ENCODE data around the gene STARD10. TPM values are rescaled to one million over a fixed set of nuclear protein-coding genes. Genes with fewer than 3 reads are reported as not detected.
A peak's percentile ranks its signal among the peaks of the same experiment; 100 is the strongest.

STARD10 gene
- total and polyA plus RNA-seq, 2 experiments from 2014 or later = 16.6 to 20.5 TPM

DNA sequence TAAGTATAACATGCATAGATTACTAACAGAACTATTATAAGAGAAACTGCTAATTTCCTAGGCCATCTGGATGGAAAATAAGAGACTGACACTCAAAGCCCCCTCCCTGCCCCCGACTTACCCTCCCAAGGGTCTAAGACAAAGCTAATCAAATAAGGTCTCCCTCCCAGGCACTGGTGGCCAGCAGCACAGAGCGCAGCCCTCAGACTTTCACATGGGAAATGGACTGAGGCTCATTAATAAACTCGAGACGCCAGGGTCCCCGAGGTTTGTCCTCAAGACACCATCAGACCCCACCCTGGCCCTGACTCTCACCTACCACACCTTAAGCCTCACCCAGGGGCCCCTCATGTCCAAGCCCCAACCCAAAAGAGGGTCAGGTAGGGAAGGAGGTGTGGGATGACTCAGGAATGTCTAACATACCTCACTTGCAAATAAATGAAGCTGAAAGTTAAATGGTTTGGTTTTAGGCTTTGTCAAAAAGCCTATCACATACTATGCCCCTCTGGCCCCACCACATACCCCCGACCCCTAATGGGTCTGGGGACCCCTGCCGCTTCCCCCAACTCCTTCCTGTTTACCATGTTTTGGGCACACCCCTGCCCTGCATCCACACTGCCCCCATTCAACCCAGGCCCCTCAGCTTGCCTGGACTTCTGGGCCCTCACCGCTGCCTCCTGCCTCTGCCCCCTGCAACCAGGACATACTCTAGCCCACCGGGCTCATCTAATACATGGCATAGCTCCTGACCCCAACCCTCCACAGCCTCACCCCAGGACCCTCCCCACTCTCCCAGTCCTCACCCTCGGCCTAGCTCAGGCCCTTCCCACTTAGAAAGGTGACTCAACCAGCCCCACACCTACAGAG is 53.1 kb downstream of the STARD10 start:
- peaks cover 12% of the 10 kb centered on the region for H4K20me1 ChIP-seq (replicated peaks; ENCODE audit: insufficient read depth)
- Mint-ChIP-seq H3K4me3 (peak overlapping the region; percentile 35; the same call in 2 of the 3 replicates), H3K27ac (peak overlapping the region; percentile 96), H3K27me3 (ENCODE audit: insufficient read depth, low read depth, poor library complexity) (peaks cover 8% of the 10 kb centered on the region), H3K4me1 (peaks cover 62% of the 10 kb centered on the region), H3K36me3 (ENCODE audit: low read depth) (no peaks in the 10 kb centered on the region; the same call in 1 of the 3 replicates), H3K9me3 (no peaks in the 10 kb centered on the region)
- peak overlapping the region; percentile 92 for H3K27ac ChIP-seq (ENCODE audit: low read depth)
- peak overlapping the region; percentile 66 for H3K4me2 ChIP-seq
- peaks cover 40% of the 10 kb centered on the region for H3K4me1 ChIP-seq (ENCODE audit: insufficient read depth)
- H3K36me3 ChIP-seq (ENCODE audit: insufficient read depth) = no peaks in the 10 kb centered on the region
- H3K4me3 ChIP-seq = peak overlapping the region; percentile 17; the same call in 1 of the 2 replicates
- peaks cover 77% of the 10 kb centered on the region for H3K79me2 ChIP-seq (replicated peaks; ENCODE audit: insufficient read depth)
- peak; percentile 23 for ATAC-seq
- no peak for TF ChIP-seq JUNB (IDR thresholded peaks at IDR 0.05; ENCODE audit: unreplicated experiment)
- no peak for TF ChIP-seq CREB1 (CRISPR knock-in tag; IDR thresholded peaks at IDR 0.05; ENCODE audit: low read depth)
- no peak for TF ChIP-seq ZNF331 (CRISPR knock-in tag; IDR thresholded peaks at IDR 0.05; ENCODE audit: low read depth)
- TF ChIP-seq, protein P1, sequence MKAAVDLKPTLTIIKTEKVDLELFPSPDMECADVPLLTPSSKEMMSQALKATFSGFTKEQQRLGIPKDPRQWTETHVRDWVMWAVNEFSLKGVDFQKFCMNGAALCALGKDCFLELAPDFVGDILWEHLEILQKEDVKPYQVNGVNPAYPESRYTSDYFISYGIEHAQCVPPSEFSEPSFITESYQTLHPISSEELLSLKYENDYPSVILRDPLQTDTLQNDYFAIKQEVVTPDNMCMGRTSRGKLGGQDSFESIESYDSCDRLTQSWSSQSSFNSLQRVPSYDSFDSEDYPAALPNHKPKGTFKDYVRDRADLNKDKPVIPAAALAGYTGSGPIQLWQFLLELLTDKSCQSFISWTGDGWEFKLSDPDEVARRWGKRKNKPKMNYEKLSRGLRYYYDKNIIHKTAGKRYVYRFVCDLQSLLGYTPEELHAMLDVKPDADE (IDR thresholded peaks at IDR 0.05) = no peak
- no peak for TF ChIP-seq EZH2 (IDR thresholded peaks at IDR 0.05; ENCODE audit: low read depth, unreplicated experiment)
- TF ChIP-seq, protein P2, sequence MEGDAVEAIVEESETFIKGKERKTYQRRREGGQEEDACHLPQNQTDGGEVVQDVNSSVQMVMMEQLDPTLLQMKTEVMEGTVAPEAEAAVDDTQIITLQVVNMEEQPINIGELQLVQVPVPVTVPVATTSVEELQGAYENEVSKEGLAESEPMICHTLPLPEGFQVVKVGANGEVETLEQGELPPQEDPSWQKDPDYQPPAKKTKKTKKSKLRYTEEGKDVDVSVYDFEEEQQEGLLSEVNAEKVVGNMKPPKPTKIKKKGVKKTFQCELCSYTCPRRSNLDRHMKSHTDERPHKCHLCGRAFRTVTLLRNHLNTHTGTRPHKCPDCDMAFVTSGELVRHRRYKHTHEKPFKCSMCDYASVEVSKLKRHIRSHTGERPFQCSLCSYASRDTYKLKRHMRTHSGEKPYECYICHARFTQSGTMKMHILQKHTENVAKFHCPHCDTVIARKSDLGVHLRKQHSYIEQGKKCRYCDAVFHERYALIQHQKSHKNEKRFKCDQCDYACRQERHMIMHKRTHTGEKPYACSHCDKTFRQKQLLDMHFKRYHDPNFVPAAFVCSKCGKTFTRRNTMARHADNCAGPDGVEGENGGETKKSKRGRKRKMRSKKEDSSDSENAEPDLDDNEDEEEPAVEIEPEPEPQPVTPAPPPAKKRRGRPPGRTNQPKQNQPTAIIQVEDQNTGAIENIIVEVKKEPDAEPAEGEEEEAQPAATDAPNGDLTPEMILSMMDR (conservative IDR thresholded peaks at IDR 0.05; ENCODE audit: low read depth in 2 of 2) = no peak
- TF ChIP-seq, protein P3, sequence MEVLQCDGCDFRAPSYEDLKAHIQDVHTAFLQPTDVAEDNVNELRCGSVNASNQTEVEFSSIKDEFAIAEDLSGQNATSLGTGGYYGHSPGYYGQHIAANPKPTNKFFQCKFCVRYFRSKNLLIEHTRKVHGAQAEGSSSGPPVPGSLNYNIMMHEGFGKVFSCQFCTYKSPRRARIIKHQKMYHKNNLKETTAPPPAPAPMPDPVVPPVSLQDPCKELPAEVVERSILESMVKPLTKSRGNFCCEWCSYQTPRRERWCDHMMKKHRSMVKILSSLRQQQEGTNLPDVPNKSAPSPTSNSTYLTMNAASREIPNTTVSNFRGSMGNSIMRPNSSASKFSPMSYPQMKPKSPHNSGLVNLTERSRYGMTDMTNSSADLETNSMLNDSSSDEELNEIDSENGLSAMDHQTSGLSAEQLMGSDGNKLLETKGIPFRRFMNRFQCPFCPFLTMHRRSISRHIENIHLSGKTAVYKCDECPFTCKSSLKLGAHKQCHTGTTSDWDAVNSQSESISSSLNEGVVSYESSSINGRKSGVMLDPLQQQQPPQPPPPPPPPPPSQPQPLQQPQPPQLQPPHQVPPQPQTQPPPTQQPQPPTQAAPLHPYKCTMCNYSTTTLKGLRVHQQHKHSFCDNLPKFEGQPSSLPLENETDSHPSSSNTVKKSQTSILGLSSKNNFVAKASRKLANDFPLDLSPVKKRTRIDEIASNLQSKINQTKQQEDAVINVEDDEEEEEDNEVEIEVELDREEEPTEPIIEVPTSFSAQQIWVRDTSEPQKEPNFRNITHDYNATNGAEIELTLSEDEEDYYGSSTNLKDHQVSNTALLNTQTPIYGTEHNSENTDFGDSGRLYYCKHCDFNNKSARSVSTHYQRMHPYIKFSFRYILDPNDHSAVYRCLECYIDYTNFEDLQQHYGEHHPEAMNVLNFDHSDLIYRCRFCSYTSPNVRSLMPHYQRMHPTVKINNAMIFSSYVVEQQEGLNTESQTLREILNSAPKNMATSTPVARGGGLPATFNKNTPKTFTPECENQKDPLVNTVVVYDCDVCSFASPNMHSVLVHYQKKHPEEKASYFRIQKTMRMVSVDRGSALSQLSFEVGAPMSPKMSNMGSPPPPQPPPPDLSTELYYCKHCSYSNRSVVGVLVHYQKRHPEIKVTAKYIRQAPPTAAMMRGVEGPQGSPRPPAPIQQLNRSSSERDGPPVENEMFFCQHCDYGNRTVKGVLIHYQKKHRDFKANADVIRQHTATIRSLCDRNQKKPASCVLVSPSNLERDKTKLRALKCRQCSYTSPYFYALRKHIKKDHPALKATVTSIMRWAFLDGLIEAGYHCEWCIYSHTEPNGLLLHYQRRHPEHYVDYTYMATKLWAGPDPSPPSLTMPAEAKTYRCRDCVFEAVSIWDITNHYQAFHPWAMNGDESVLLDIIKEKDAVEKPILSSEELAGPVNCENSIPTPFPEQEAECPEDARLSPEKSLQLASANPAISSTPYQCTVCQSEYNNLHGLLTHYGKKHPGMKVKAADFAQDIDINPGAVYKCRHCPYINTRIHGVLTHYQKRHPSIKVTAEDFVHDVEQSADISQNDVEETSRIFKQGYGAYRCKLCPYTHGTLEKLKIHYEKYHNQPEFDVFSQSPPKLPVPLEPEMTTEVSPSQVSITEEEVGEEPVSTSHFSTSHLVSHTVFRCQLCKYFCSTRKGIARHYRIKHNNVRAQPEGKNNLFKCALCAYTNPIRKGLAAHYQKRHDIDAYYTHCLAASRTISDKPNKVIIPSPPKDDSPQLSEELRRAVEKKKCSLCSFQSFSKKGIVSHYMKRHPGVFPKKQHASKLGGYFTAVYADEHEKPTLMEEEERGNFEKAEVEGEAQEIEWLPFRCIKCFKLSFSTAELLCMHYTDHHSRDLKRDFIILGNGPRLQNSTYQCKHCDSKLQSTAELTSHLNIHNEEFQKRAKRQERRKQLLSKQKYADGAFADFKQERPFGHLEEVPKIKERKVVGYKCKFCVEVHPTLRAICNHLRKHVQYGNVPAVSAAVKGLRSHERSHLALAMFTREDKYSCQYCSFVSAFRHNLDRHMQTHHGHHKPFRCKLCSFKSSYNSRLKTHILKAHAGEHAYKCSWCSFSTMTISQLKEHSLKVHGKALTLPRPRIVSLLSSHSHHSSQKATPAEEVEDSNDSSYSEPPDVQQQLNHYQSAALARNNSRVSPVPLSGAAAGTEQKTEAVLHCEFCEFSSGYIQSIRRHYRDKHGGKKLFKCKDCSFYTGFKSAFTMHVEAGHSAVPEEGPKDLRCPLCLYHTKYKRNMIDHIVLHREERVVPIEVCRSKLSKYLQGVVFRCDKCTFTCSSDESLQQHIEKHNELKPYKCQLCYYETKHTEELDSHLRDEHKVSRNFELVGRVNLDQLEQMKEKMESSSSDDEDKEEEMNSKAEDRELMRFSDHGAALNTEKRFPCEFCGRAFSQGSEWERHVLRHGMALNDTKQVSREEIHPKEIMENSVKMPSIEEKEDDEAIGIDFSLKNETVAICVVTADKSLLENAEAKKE (CRISPR knock-in tag; IDR thresholded peaks at IDR 0.05) = no peak
- TF ChIP-seq, protein P4, sequence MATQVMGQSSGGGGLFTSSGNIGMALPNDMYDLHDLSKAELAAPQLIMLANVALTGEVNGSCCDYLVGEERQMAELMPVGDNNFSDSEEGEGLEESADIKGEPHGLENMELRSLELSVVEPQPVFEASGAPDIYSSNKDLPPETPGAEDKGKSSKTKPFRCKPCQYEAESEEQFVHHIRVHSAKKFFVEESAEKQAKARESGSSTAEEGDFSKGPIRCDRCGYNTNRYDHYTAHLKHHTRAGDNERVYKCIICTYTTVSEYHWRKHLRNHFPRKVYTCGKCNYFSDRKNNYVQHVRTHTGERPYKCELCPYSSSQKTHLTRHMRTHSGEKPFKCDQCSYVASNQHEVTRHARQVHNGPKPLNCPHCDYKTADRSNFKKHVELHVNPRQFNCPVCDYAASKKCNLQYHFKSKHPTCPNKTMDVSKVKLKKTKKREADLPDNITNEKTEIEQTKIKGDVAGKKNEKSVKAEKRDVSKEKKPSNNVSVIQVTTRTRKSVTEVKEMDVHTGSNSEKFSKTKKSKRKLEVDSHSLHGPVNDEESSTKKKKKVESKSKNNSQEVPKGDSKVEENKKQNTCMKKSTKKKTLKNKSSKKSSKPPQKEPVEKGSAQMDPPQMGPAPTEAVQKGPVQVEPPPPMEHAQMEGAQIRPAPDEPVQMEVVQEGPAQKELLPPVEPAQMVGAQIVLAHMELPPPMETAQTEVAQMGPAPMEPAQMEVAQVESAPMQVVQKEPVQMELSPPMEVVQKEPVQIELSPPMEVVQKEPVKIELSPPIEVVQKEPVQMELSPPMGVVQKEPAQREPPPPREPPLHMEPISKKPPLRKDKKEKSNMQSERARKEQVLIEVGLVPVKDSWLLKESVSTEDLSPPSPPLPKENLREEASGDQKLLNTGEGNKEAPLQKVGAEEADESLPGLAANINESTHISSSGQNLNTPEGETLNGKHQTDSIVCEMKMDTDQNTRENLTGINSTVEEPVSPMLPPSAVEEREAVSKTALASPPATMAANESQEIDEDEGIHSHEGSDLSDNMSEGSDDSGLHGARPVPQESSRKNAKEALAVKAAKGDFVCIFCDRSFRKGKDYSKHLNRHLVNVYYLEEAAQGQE (IDR thresholded peaks at IDR 0.05; ENCODE audit: unreplicated experiment) = no peak
- TF ChIP-seq POLR2AphosphoS5 (IDR thresholded peaks at IDR 0.05; ENCODE audit: low read depth) = no peak
- no peak for TF ChIP-seq STAT1 (IDR thresholded peaks at IDR 0.05; ENCODE audit: unreplicated experiment)
- no peak for TF ChIP-seq ZNF114 (CRISPR knock-in tag; IDR thresholded peaks at IDR 0.05)
- TF ChIP-seq NANOG (IDR thresholded peaks at IDR 0.05; ENCODE audit: borderline replicate concordance) = no peak
- no peak for TF ChIP-seq EZH2phosphoT487 (IDR thresholded peaks at IDR 0.05; ENCODE audit: unreplicated experiment)
- H3K27me3 ChIP-seq (ENCODE audit: insufficient read depth) = no peaks in the 10 kb centered on the region
- H3K9me2 ChIP-seq (ENCODE audit: insufficient read depth) = no peaks in the 10 kb centered on the region
- DNase-seq (ENCODE audit: low spot score) = peak; percentile 45
- no peaks in the 10 kb centered on the region for H3F3A ChIP-seq (replicated peaks; ENCODE audit: low read depth)
- no peak overlapping the region for H2AFZ ChIP-seq

All from GM23338 (cell line).